HG02981 (cell line): ENCODE measurements around the gene CMPK1.
A peak's percentile ranks its signal among the peaks of the same experiment; 100 is the strongest.
"Not testable (repeated sequence)": the region's sequence is repeated elsewhere in the genome, so short reads cannot be mapped to it uniquely, and the experiment has no call there.

Experiments
- ATAC-seq: cut with Tn5 transposase; IDR thresholded peaks from one replicate; pipeline ENCODE4 v1.9.1; 2021; ENCODE audit warnings: mild to moderate bottlenecking, moderate library complexity; ENCODE audit not compliant: unreplicated experiment

The CMPK1 gene

GRCh38 chr1:47337350-47337749, 3.8 kb downstream of the CMPK1 start:
- no peak for ATAC-seq

- no peak for ATAC-seq
Measured at GRCh38 chr1:47338249-47339077, 4.9 kb downstream of the CMPK1 start.

GRCh38 chr1:47340227-47340626, 6.6 kb downstream of the CMPK1 start:
- ATAC-seq: no peak

GRCh38 chr1:47346979-47347378, 13.4 kb downstream of the CMPK1 start:
- ATAC-seq: not testable (repeated sequence)

- ATAC-seq: no peak
Measured at GRCh38 chr1:47347735-47348134, 14.1 kb downstream of the CMPK1 start.

- no peak for ATAC-seq
Measured at GRCh38 chr1:47348246-47348645, 14.7 kb downstream of the CMPK1 start.

- ATAC-seq: peak; percentile 90
Measured at GRCh38 chr1:47351305-47351704, 17.7 kb downstream of the CMPK1 start.

- ATAC-seq: no peak
Measured at GRCh38 chr1:47361380-47361779, 27.8 kb downstream of the CMPK1 start.

- ATAC-seq: no peak
Measured at GRCh38 chr1:47362828-47363227, 29.2 kb downstream of the CMPK1 start.

- no peak for ATAC-seq
Measured at GRCh38 chr1:47367651-47368050, 34.1 kb downstream of the CMPK1 start.

- ATAC-seq: no peak
Measured at GRCh38 chr1:47371016-47371517, 37.5 kb downstream of the CMPK1 start.

GRCh38 chr1:47374501-47374900, 40.9 kb downstream of the CMPK1 start:
- no peak for ATAC-seq

- no peak for ATAC-seq
Measured at GRCh38 chr1:47378147-47378546, 44.6 kb downstream of the CMPK1 start.

- no peak for ATAC-seq
Measured at GRCh38 chr1:47380699-47381098, 47.1 kb downstream of the CMPK1 start.

GRCh38 chr1:47382399-47382983, 48.9 kb downstream of the CMPK1 start:
- no peak for ATAC-seq

GRCh38 chr1:47384083-47384482, 50.5 kb downstream of the CMPK1 start:
- no peak for ATAC-seq

- ATAC-seq: no peak
Measured at GRCh38 chr1:47385020-47385419, 51.4 kb downstream of the CMPK1 start.

- no peak for ATAC-seq
Measured at GRCh38 chr1:47386268-47386667, 52.7 kb downstream of the CMPK1 start.

GRCh38 chr1:47388030-47388890, 54.7 kb downstream of the CMPK1 start:
- ATAC-seq: no peak

- ATAC-seq: peak; percentile 86
Measured at GRCh38 chr1:47388891-47389238, 55.3 kb downstream of the CMPK1 start.

- ATAC-seq: no peak
Measured at GRCh38 chr1:47389731-47390130, 56.1 kb downstream of the CMPK1 start.
